Pancreas (tissue), 10 donors: ENCODE measurements around the gene SPAG8. TPM values are rescaled to one million over a fixed set of nuclear protein-coding genes. Genes with fewer than 3 reads are reported as not detected.

ENCODE experiments used
- ATAC-seq, 4 donors: fragments of 200-7000 bp; cut with Tn5 transposase; one replicate each; pipeline versions ENCODE4 v1.8.0 to v1.9.1; 2020; ENCODE audit warnings: mild to moderate bottlenecking in 4 of 4, moderate library complexity in 4 of 4
- DNase-seq, 6 donors: peaks; one replicate each; pipeline ENCODE4 v3.0.0-alpha.2; 2020
- FAIRE-seq: peaks from 2 replicates; lab custom pipeline; 2012; peaks lifted over from hg19 to GRCh38; lab: Jason Lieb, UNC
- H3K27ac ChIP-seq, 4 donors: fragments of 200-600 bp; sonication (generic); 1 replicate in 3 of 4; 2 replicates in 1 of 4; pipeline versions ENCODE4 v1.5.0 to v1.8.0; 2020
- H3K27me3 ChIP-seq, 4 donors: fragments of 200-600 bp; one replicate each; pipeline ENCODE4 v1.8.0; 2021
- H3K36me3 ChIP-seq, 3 donors: fragments of 200-600 bp; sonication (generic) in 1 of 3; one replicate each; pipeline versions ENCODE4 v1.5.0 to v1.8.0; 2020 to 2021
- H3K4me1 ChIP-seq, 3 donors: fragments of 200-600 bp; one replicate each; pipeline ENCODE4 v1.8.0; 2021
- H3K4me3 ChIP-seq, 4 donors: fragments of 200-600 bp; sonication (generic) in 2 of 4; one replicate each; pipeline versions ENCODE4 v1.5.0 to v1.8.0; 2020 to 2021
- H3K9me3 ChIP-seq, 4 donors: fragments of 200-600 bp; one replicate each; pipeline ENCODE4 v1.8.0; 2021
- CTCF ChIP-seq, 4 donors: fragments of 200-600 bp; sonication (generic) in 3 of 4; IDR thresholded peaks; one replicate each; pipeline versions ENCODE4 v1.5.0 to v1.8.0; 2021; ENCODE audit warnings: antibody characterized with exemption in 4 of 4
- WGBS, 2 donors: extraction: QIAGEN DNeasy Blood & Tissue Kit; methylation state at CpG; one replicate each; pipeline ENCODE4 v1.1.7; 2013; 5-methylcytosine and 5-hydroxymethylcytosine counted together
- intact Hi-C, 3 donors: fragments of 100-400 bp; cut with DNase I; formaldehyde crosslinking; loops; one replicate each; pipeline versions ENCODE4 v1.11.1 to v1.14.2; 2022
- polyA plus RNA-seq, 2 donors: library from polyadenylated mRNA; stranded (reverse); fragments of 200-250 nt; gene quantifications; one replicate each; pipeline ENCODE4 v1.2.3, GENCODE V29; 2013
- total RNA-seq, 6 donors: library from RNA; stranded (reverse); fragmentation: NEBNext Ultra II Directional in 4 of 6; extraction: Animal tissue kit (Norgen Biotek cat#: 25700) in 4 of 6; gene quantifications; one replicate each; pipeline versions ENCODE4 v1.2.1 to v1.2.4, GENCODE V29; 2021 to 2023
- donor health status: healthy with polysubstance abuse.
- donor health status: DM: no; HTN: no; CAD: no; lungs with moderate emphysema.
- donor health status: DM: no; HTN: no; CAD: no.
- donor health status: control.
- donor health status: control.
- donor health status: Bipolar disorder and iron deficiency.
- donor health status: DM: yes; HTN: yes; CAD: no.
- donor health status: DM: no; HTN: no; CAD: no.
- donor health status: DM: no; HTN: no; CAD: no.
- donor health status: DM: yes; HTN: yes; CAD: no.

The SPAG8 gene
- total and polyA plus RNA-seq, 8 donors = 0.52 to 3.1 (median 1.0) TPM

- intact Hi-C loops = no loop called here
- Histone ChIP-seq H3K27me3 (no peaks in the 10 kb centered on the region), H3K9me3 (no peaks in the 10 kb centered on the region), H3K4me3 (no peak overlapping the region), H3K4me1 (no peaks in the 10 kb centered on the region), H3K36me3 (no peaks in the 10 kb centered on the region), H3K27ac (no peak overlapping the region)
- ATAC-seq (no peak), FAIRE-seq (no peak), DNase-seq (no peak)
- no peak for TF ChIP-seq CTCF (IDR thresholded peaks at IDR 0.05)
- WGBS, 2 donors = 43 to 49% methylated on average over 5 of the region's 5 CpGs
Observed at GRCh38 chr9:35858458-35858857, 46.4 kb upstream of the SPAG8 start.

- WGBS, 2 donors = 77 to 87% methylated on average over 5 of the region's 5 CpGs
- no peak for FAIRE-seq
- Histone ChIP-seq H3K4me1 (no peaks in the 10 kb centered on the region), H3K36me3 (no peaks in the 10 kb centered on the region), H3K9me3 (no peaks in the 10 kb centered on the region), H3K27me3 (no peaks in the 10 kb centered on the region), H3K4me3 (no peak overlapping the region), H3K27ac (no peak overlapping the region)
- intact Hi-C loops = no loop called here
- no peak for DNase-seq
- ATAC-seq = no peak
- TF ChIP-seq CTCF (IDR thresholded peaks at IDR 0.05) = no peak
Observed at GRCh38 chr9:35856882-35857281, 44.8 kb upstream of the SPAG8 start.

GRCh38 chr9:35856206-35856605, 44.1 kb upstream of the SPAG8 start:
- H3K27me3 ChIP-seq = no peaks in the 10 kb centered on the region
- DNase-seq (no peak), ATAC-seq (no peak), FAIRE-seq (no peak)
- H3K9me3 ChIP-seq = no peaks in the 10 kb centered on the region
- no peaks in the 10 kb centered on the region for H3K4me1 ChIP-seq
- intact Hi-C loops = no loop called here
- WGBS, 2 donors = 62 to 69% methylated on average over 3 of the region's 3 CpGs
- H3K4me3 ChIP-seq = no peak overlapping the region
- no peak overlapping the region for H3K27ac ChIP-seq
- no peak for TF ChIP-seq CTCF (IDR thresholded peaks at IDR 0.05)
- H3K36me3 ChIP-seq = no peaks in the 10 kb centered on the region

GRCh38 chr9:35854091-35854762, 42.2 kb upstream of the SPAG8 start:
- FAIRE-seq (no peak), DNase-seq (no peak), ATAC-seq (no peak)
- no peak for TF ChIP-seq CTCF (IDR thresholded peaks at IDR 0.05)
- WGBS, 2 donors = 87 to 92% methylated on average over 7 of the region's 7 CpGs
- Histone ChIP-seq H3K4me1 (no peaks in the 10 kb centered on the region), H3K4me3 (no peak overlapping the region), H3K9me3 (no peaks in the 10 kb centered on the region), H3K27ac (no peak overlapping the region), H3K27me3 (no peaks in the 10 kb centered on the region), H3K36me3 (no peaks in the 10 kb centered on the region)
- intact Hi-C loops = no loop called here
